H9 (cell line): ENCODE data around the gene FBXL7. TPM values are rescaled to one million over a fixed set of nuclear protein-coding genes. Genes with fewer than 3 reads are reported as not detected.

Experiments
- DNase-seq: peaks from one replicate; pipeline ENCODE4 v3.0.0-alpha.2; 2017
- H2AFZ ChIP-seq: one replicate; pipeline ENCODE4 v1.6.1; 2013; ENCODE audit warnings: mild to moderate bottlenecking, low read length, control low read depth, moderate library complexity
- H2AK5ac ChIP-seq: 2 replicates; pipeline ENCODE4 v1.6.1; 2013; ENCODE audit warnings: low read length, control low read depth, mixed read lengths; ENCODE audit not compliant: insufficient read length
- H2BK120ac ChIP-seq: one replicate; pipeline ENCODE4 v1.6.1; 2013; ENCODE audit warnings: low read depth, mild to moderate bottlenecking, low read length, control low read depth, inconsistent platforms; ENCODE audit not compliant: poor library complexity, severe bottlenecking
- H2BK12ac ChIP-seq: 2 replicates; pipeline ENCODE4 v1.6.1; 2013; ENCODE audit warnings: low read length, control low read depth, mixed read lengths, low read depth; ENCODE audit not compliant: insufficient read length
- H2BK15ac ChIP-seq: 2 replicates; pipeline ENCODE4 v1.6.1; 2013; ENCODE audit warnings: low read depth, low read length, control low read depth
- H2BK20ac ChIP-seq: one replicate; pipeline ENCODE4 v1.6.1; 2013; ENCODE audit warnings: low read depth, mild to moderate bottlenecking, low read length, control low read depth, inconsistent platforms; ENCODE audit not compliant: poor library complexity, severe bottlenecking
- H2BK5ac ChIP-seq: 2 replicates; pipeline ENCODE4 v1.6.1; 2013; ENCODE audit warnings: low read length, control low read depth, mixed read lengths; ENCODE audit not compliant: insufficient read length
- H3K14ac ChIP-seq: 2 replicates; pipeline ENCODE4 v1.6.1; 2013; ENCODE audit warnings: low read length, control low read depth; ENCODE audit not compliant: insufficient read depth
- H3K18ac ChIP-seq: 2 replicates; pipeline ENCODE4 v1.6.1; 2013; ENCODE audit warnings: low read depth, mild to moderate bottlenecking, mixed read lengths, low read length, control low read depth; ENCODE audit not compliant: insufficient read length
- H3K23ac ChIP-seq: 2 replicates; pipeline ENCODE4 v1.6.1; 2013; ENCODE audit warnings: low read length, control low read depth, mixed read lengths, low read depth; ENCODE audit not compliant: insufficient read length
- H3K23me2 ChIP-seq: 2 replicates; pipeline ENCODE4 v1.6.1; 2013; ENCODE audit warnings: low read depth, mild to moderate bottlenecking, mixed read lengths, low read length, control low read depth; ENCODE audit not compliant: insufficient read length, poor library complexity, severe bottlenecking
- H3K27ac ChIP-seq: 2 replicates; pipeline ENCODE4 v1.5.1; 2013; ENCODE audit warnings: low read length, control low read depth, mixed read lengths, low read depth; ENCODE audit not compliant: insufficient read length
- H3K27me3 ChIP-seq: 2 replicates; pipeline ENCODE4 v1.6.1; 2013; ENCODE audit warnings: low read length, control low read depth, inconsistent platforms; ENCODE audit not compliant: insufficient read depth
- H3K4ac ChIP-seq: 2 replicates; pipeline ENCODE4 v1.6.1; 2013; ENCODE audit warnings: low read depth, mild to moderate bottlenecking, control low read depth, inconsistent platforms, low read length, moderate library complexity
- H3K4me1 ChIP-seq: 2 replicates; pipeline ENCODE4 v1.6.1; 2013; ENCODE audit warnings: low read length, control low read depth, inconsistent platforms; ENCODE audit not compliant: insufficient read depth
- H3K4me2 ChIP-seq: 2 replicates; pipeline ENCODE4 v1.6.1; 2013; ENCODE audit warnings: low read length, control low read depth, mixed read lengths; ENCODE audit not compliant: insufficient read length, insufficient read depth
- H3K56ac ChIP-seq: 2 replicates; pipeline ENCODE4 v1.6.1; 2013; ENCODE audit warnings: low read depth, mild to moderate bottlenecking, mixed read lengths, low read length, control low read depth; ENCODE audit not compliant: insufficient read length
- H3K79me1 ChIP-seq: 2 replicates; pipeline ENCODE4 v1.6.1; 2013; ENCODE audit warnings: low read depth, mild to moderate bottlenecking, moderate library complexity, low read length, control low read depth, inconsistent platforms; ENCODE audit not compliant: insufficient read depth, poor library complexity, severe bottlenecking
- H3K79me2 ChIP-seq: 2 replicates; pipeline ENCODE4 v1.6.1; 2013; ENCODE audit warnings: low read length, control low read depth, inconsistent platforms; ENCODE audit not compliant: insufficient read depth
- H3K9ac ChIP-seq: 2 replicates; pipeline ENCODE4 v1.6.1; 2013; ENCODE audit warnings: low read length, control low read depth, mixed read lengths; ENCODE audit not compliant: insufficient read length; ENCODE audit errors: extremely low read depth
- H3K9me3 ChIP-seq: one replicate; pipeline ENCODE4 v1.6.1; 2013; ENCODE audit warnings: low read depth, low read length, inconsistent platforms; ENCODE audit not compliant: control insufficient read depth
- H3T11ph ChIP-seq: one replicate; pipeline ENCODE4 v1.6.1; 2013; ENCODE audit warnings: mild to moderate bottlenecking, low read length, control low read depth, inconsistent platforms
- H4K20me1 ChIP-seq: one replicate; pipeline ENCODE4 v1.6.1; 2013; ENCODE audit not compliant: control insufficient read depth, insufficient read length, insufficient read depth
- H4K5ac ChIP-seq: 2 replicates; pipeline ENCODE4 v1.6.1; 2013; ENCODE audit warnings: low read depth, mild to moderate bottlenecking, mixed read lengths, low read length, control low read depth; ENCODE audit not compliant: insufficient read length
- H4K8ac ChIP-seq: replicated peaks from 2 replicates; pipeline ENCODE4 v1.6.1; 2013; ENCODE audit warnings: low read length, control low read depth, mixed read lengths, low read depth; ENCODE audit not compliant: insufficient read length
- H4K91ac ChIP-seq: 2 replicates; pipeline ENCODE4 v1.6.1; 2013; ENCODE audit warnings: low read depth, mild to moderate bottlenecking, moderate library complexity, mixed read lengths, low read length, control low read depth; ENCODE audit not compliant: insufficient read length
- H3K27ac Mint-ChIP-seq, 3 experiments: 2 replicates in 2 of 3; 3 replicates in 1 of 3; pipeline ENCODE4 v1.8.0; 2020 to 2021; ENCODE audit warnings: mixed read lengths in 3 of 3, mild to moderate bottlenecking in 1 of 3, moderate library complexity in 1 of 3
- H3K27me3 Mint-ChIP-seq: 2 replicates; pipeline ENCODE4 v1.8.0; 2021; ENCODE audit warnings: low read depth, mild to moderate bottlenecking, moderate library complexity, mixed read lengths
- H3K36me3 Mint-ChIP-seq, 3 experiments: 2 replicates in 2 of 3; 3 replicates in 1 of 3; pipeline ENCODE4 v1.8.0; 2020 to 2021; ENCODE audit warnings: low read depth in 3 of 3, mixed read lengths in 3 of 3; ENCODE audit not compliant: insufficient read depth in 1 of 3
- H3K4me1 Mint-ChIP-seq, 2 experiments: 2 replicates each; pipeline ENCODE4 v1.8.0; 2020; ENCODE audit warnings: mixed read lengths in 2 of 2
- H3K4me3 Mint-ChIP-seq, 2 experiments: 2 replicates in 1 of 2; 3 replicates in 1 of 2; pipeline ENCODE4 v1.8.0; 2020 to 2021; ENCODE audit warnings: mild to moderate bottlenecking in 2 of 2, mixed read lengths in 2 of 2, moderate library complexity in 1 of 2
- H3K9me3 Mint-ChIP-seq, 2 experiments: 2 replicates in 1 of 2; 3 replicates in 1 of 2; pipeline ENCODE4 v1.8.0; 2020; ENCODE audit warnings: mild to moderate bottlenecking in 2 of 2, mixed read lengths in 2 of 2, moderate library complexity in 1 of 2
- CTCF ChIP-seq: fragments of 200-600 bp; sonication (generic); conservative IDR thresholded peaks from 3 replicates; pipeline ENCODE4 v1.8.0; 2021; ENCODE audit warnings: antibody characterized with exemption, mild to moderate bottlenecking
- WGBS: extraction: QIAGEN DNeasy Blood & Tissue Kit; methylation state at CpG from one replicate; pipeline ENCODE4 v1.1.7; 2013; ENCODE audit warnings: missing lambda C conversion rate, low lambda C conversion rate, mixed read lengths; ENCODE audit not compliant: insufficient read length; ENCODE audit errors: extremely low coverage; 5-methylcytosine and 5-hydroxymethylcytosine counted together
- total RNA-seq: library from RNA; stranded (reverse); gene quantifications from 2 replicates; pipeline ENCODE4 v1.2.1, GENCODE V29; 2021

The FBXL7 gene
- total RNA-seq, 1 experiment from 2014 or later = 14.6 TPM

GRCh38 chr5:15615859-15616258, 115.9 kb downstream of the FBXL7 start:
- WGBS = no CpG with 5 or more reads among the region's 6 CpGs
- H3K9ac ChIP-seq = no peak overlapping the region
- DNase-seq = no peak
- no peaks in the 10 kb centered on the region for H3K27me3 Mint-ChIP-seq
- no peaks in the 10 kb centered on the region for H3K27me3 ChIP-seq
- H2BK12ac ChIP-seq = no peak overlapping the region
- H3K23ac ChIP-seq = no peak overlapping the region
- H3K18ac ChIP-seq = no peak overlapping the region
- no peak overlapping the region for H3K27ac ChIP-seq
- H3K79me2 ChIP-seq = no peaks in the 10 kb centered on the region
- peaks cover 0 to 4% (median 0%) of the 10 kb centered on the region in 3 experiments; a peak in 2 of 7 replicates for H3K36me3 Mint-ChIP-seq
- H2AFZ ChIP-seq = no peak overlapping the region
- no peak overlapping the region for H3K14ac ChIP-seq
- H3T11ph ChIP-seq = no peak overlapping the region
- TF ChIP-seq CTCF = no peak
- no peaks in the 10 kb centered on the region for H3K4me1 ChIP-seq
- peaks cover 2 to 3% of the 10 kb centered on the region in 2 experiments; a peak in 3 of 4 replicates for H3K4me1 Mint-ChIP-seq
- H3K9me3 ChIP-seq = no peaks in the 10 kb centered on the region
- H4K8ac ChIP-seq = no peak overlapping the region
- H3K4me3 Mint-ChIP-seq = no peak overlapping the region
- no peak overlapping the region for H2AK5ac ChIP-seq
- H3K27ac Mint-ChIP-seq = no peak overlapping the region
- H2BK15ac ChIP-seq = no peak overlapping the region
- H2BK5ac ChIP-seq = no peak overlapping the region
- H4K5ac ChIP-seq = no peak overlapping the region
- H3K4ac ChIP-seq = no peak overlapping the region
- H2BK120ac ChIP-seq = no peak overlapping the region
- no peaks in the 10 kb centered on the region for H3K9me3 Mint-ChIP-seq
- no peak overlapping the region for H3K56ac ChIP-seq
- H2BK20ac ChIP-seq = no peak overlapping the region
- peaks cover 2% of the 10 kb centered on the region for H3K79me1 ChIP-seq
- no peak overlapping the region for H4K91ac ChIP-seq
- H3K4me2 ChIP-seq = no peak overlapping the region
- no peaks in the 10 kb centered on the region for H3K23me2 ChIP-seq
- no peaks in the 10 kb centered on the region for H4K20me1 ChIP-seq
